SK-N-SH (cell line): ENCODE data around the gene UBFD1. TPM values are rescaled to one million over a fixed set of nuclear protein-coding genes. Genes with fewer than 3 reads are reported as not detected.

Source experiments
- CTCF ChIA-PET: fragments of 300-600, 350-600 bp; formaldehyde crosslinking; extraction: SDS; loops from one replicate; lab custom pipeline; 2021; lab: Yijun Ruan, JAX
- POLR2A ChIA-PET: fragments of 350-600 bp; sonication (Branson Sonifier 250); formaldehyde crosslinking; extraction: SDS; loops from one replicate; lab custom pipeline; 2020; ENCODE audit warnings: antibody characterized with exemption, inconsistent platforms; lab: Yijun Ruan, JAX
- DNase-seq: peaks from one replicate; pipeline ENCODE4 v3.0.0; 2012
- H2AFZ ChIP-seq: fragments of 200-600 bp; sonication (generic); 2 replicates; pipeline ENCODE4 v1.8.1; 2016; ENCODE audit warnings: antibody characterized with exemption, mild to moderate bottlenecking, low read depth
- H3F3A ChIP-seq: fragments of 200-600 bp; sonication (generic); replicated peaks from 2 replicates; pipeline ENCODE3; 2016; ENCODE audit warnings: antibody characterized with exemption, mild to moderate bottlenecking; ENCODE audit not compliant: insufficient read depth
- H3K27ac ChIP-seq, 2 experiments: fragments of 200-500 bp in 1 of 2; fragments of 200-600 bp in 1 of 2; sonication (Bioruptor generic) in 1 of 2; sonication (generic), shearing (Covaris generic) in 1 of 2; 2 replicates each; pipeline versions ENCODE4 v1.5.1 to v1.6.1; 2014 to 2016; ENCODE audit warnings: low read depth in 2 of 2, inconsistent platforms in 1 of 2, low read length in 1 of 2, mild to moderate bottlenecking in 1 of 2, mixed read lengths in 1 of 2
- H3K27me3 ChIP-seq: fragments of 200-600 bp; sonication (generic), shearing (Covaris generic); 2 replicates; pipeline ENCODE4 v1.6.1; 2016; ENCODE audit warnings: mixed run types; ENCODE audit not compliant: insufficient read depth
- H3K36me3 ChIP-seq, 2 experiments: fragments of 200-500 bp in 1 of 2; fragments of 200-600 bp in 1 of 2; sonication (Bioruptor generic) in 1 of 2; sonication (generic) in 1 of 2; replicated peaks in 1 of 2; 2 replicates each; pipeline versions ENCODE3 to v1.5.1; 2014 to 2016; ENCODE audit warnings: low read length in 1 of 2, mild to moderate bottlenecking in 1 of 2; ENCODE audit not compliant: insufficient read depth in 2 of 2, control insufficient read depth in 1 of 2
- H3K4me1 ChIP-seq, 2 experiments: fragments of 200-500 bp in 1 of 2; fragments of 200-600 bp in 1 of 2; sonication (Bioruptor generic) in 1 of 2; sonication (generic), shearing (Covaris generic) in 1 of 2; 2 replicates each; pipeline versions ENCODE4 v1.5.1 to v1.6.1; 2014 to 2016; ENCODE audit warnings: low read depth in 1 of 2, low read length in 1 of 2, mixed run types in 1 of 2; ENCODE audit not compliant: insufficient read depth in 2 of 2, control insufficient read depth in 1 of 2
- H3K4me2 ChIP-seq: fragments of 200-600 bp; sonication (generic), shearing (Covaris generic); 2 replicates; pipeline ENCODE4 v1.6.1; 2017; ENCODE audit warnings: mixed run types
- H3K4me3 ChIP-seq, 2 experiments: fragments of 200-500 bp in 1 of 2; fragments of 200-600 bp in 1 of 2; sonication (Bioruptor generic) in 1 of 2; sonication (generic), shearing (Covaris generic) in 1 of 2; 2 replicates each; pipeline versions ENCODE4 v1.5.1 to v1.8.1; 2014 to 2016; ENCODE audit warnings: low read depth in 2 of 2, inconsistent platforms in 1 of 2, low read length in 1 of 2, mild to moderate bottlenecking in 1 of 2, mixed read lengths in 1 of 2, moderate library complexity in 1 of 2
- H3K79me2 ChIP-seq: fragments of 200-600 bp; sonication (generic); 2 replicates; pipeline ENCODE4 v1.8.1; 2017; ENCODE audit warnings: mild to moderate bottlenecking; ENCODE audit not compliant: insufficient read depth
- H3K9ac ChIP-seq: fragments of 200-600 bp; sonication (generic); 2 replicates; pipeline ENCODE4 v1.6.1; 2017; ENCODE audit warnings: mixed run types
- H3K9me2 ChIP-seq: fragments of 200-600 bp; sonication (generic); 2 replicates; pipeline ENCODE4 v1.6.1; 2017; ENCODE audit warnings: mixed run types
- H3K9me3 ChIP-seq: fragments of 200-600 bp; sonication (generic); 2 replicates; pipeline ENCODE4 v1.6.1; 2017; ENCODE audit warnings: mixed run types, mild to moderate bottlenecking, moderate library complexity
- H4K20me1 ChIP-seq: fragments of 200-600 bp; sonication (generic); 2 replicates; pipeline ENCODE4 v1.6.1; 2017; ENCODE audit warnings: mild to moderate bottlenecking, mixed run types; ENCODE audit not compliant: insufficient read depth
- EZH2phosphoT487 ChIP-seq: fragments of 200-600 bp; sonication (generic); IDR thresholded peaks from 2 replicates; pipeline ENCODE4 v1.6.1; 2017; ENCODE audit warnings: low read depth, mixed run types, mild to moderate bottlenecking, antibody characterized with exemption, moderate library complexity, borderline replicate concordance
- FOSL2 ChIP-seq: IDR thresholded peaks from 2 replicates; pipeline ENCODE4 v1.4.0; 2012; ENCODE audit warnings: low read depth, mild to moderate bottlenecking, moderate library complexity, borderline replicate concordance
- FOXM1 ChIP-seq: IDR thresholded peaks from 2 replicates; pipeline ENCODE4 v1.4.0; 2012; ENCODE audit warnings: low read depth, mild to moderate bottlenecking
- NFIC ChIP-seq: IDR thresholded peaks from 2 replicates; pipeline ENCODE4 v1.4.0; 2012; ENCODE audit warnings: borderline replicate concordance
- NRF1 ChIP-seq: IDR thresholded peaks from 2 replicates; pipeline ENCODE4 v1.6.1; 2012; ENCODE audit warnings: low read depth, mild to moderate bottlenecking, low read length
- RFX5 ChIP-seq: IDR thresholded peaks from 2 replicates; pipeline ENCODE4 v1.6.1; 2012; ENCODE audit warnings: mild to moderate bottlenecking, improper control_type of control experiment, low read length
- SIN3A ChIP-seq: IDR thresholded peaks from 2 replicates; pipeline ENCODE4 v1.6.1; 2012; ENCODE audit warnings: low read depth, mild to moderate bottlenecking, low read length, moderate library complexity, borderline replicate concordance
- SMC3 ChIP-seq: IDR thresholded peaks from 2 replicates; pipeline ENCODE4 v1.6.1; 2012; ENCODE audit warnings: low read depth, low read length, improper control_type of control experiment
- TEAD4 ChIP-seq: IDR thresholded peaks from 2 replicates; pipeline ENCODE4 v1.4.0; 2012; ENCODE audit warnings: mild to moderate bottlenecking, borderline replicate concordance; ENCODE audit not compliant: insufficient read depth
- WGBS: methylation state at CpG from one replicate; pipeline ENCODE4 v1.1.6; 2017; ENCODE audit warnings: low lambda C conversion rate; 5-methylcytosine and 5-hydroxymethylcytosine counted together
- polyA plus RNA-seq, 3 experiments: library from polyadenylated mRNA; depleted of rRNA; stranded (reverse); fragments of >200 nt; gene quantifications; 2 replicates each; pipeline ENCODE4 v1.2.3, GENCODE V29; 2012
- TF ChIP-seq, protein P1 (sequence below): IDR thresholded peaks from 2 replicates; pipeline ENCODE4 v1.6.1; 2012; ENCODE audit warnings: mild to moderate bottlenecking, low read depth, low read length, moderate library complexity
- TF ChIP-seq, protein P2 (sequence below): IDR thresholded peaks from 2 replicates; pipeline ENCODE4 v1.4.0; 2012; ENCODE audit warnings: low read depth, borderline replicate concordance
- TF ChIP-seq, protein P3 (sequence below): fragments of 150-350 bp; IDR thresholded peaks from 2 replicates; pipeline ENCODE4 v1.6.1; 2016; ENCODE audit warnings: mild to moderate bottlenecking, low read depth, low read length
- TF ChIP-seq, protein P4 (sequence below): IDR thresholded peaks from 2 replicates; pipeline ENCODE4; 2012

UBFD1 gene
- polyA plus RNA-seq, 1 of the 3 experiments (the other 2 are of a cell fraction), result 66.1 TPM

DNA sequence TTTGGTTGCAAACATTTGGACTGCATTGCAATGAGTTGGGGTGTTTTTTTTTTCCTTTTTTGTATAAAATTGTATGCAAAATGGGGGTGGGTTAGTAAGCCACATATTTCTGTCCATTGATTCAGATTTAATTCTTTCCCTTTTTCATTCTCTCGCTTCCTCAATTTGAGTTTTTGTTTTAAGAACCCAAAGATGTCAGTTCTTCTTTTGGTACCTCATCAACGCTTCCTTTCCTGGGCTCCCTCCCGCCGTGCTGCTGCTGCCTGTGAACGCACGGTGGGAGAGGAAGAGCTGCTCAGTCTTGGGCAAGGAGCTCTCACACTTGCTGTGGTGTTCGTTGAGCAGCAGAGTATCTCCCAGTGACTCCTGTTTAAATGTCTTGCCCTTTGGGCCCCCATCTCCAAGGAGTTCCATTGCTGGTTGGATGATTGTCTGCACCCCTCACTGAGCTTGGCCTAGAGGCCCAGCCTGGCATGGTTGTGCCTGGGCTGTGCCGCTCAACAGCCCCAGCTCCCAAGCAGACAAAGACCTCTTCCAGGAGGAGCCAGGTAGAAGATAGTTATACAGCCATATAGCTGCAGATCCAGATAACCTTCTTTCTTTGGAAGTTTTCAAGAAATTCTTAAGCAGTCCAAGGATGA, 13.6 kb downstream of the UBFD1 start:
- Histone ChIP-seq H3K4me3 (no peak overlapping the region), H3F3A (peaks cover 12% of the 10 kb centered on the region), H3K27ac (no peak overlapping the region), H3K9me3 (no peaks in the 10 kb centered on the region), H3K36me3 (peaks cover 49 to 64% of the 10 kb centered on the region in 2 experiments), H2AFZ (no peak overlapping the region), H3K27me3 (no peaks in the 10 kb centered on the region), H3K9ac (no peak overlapping the region)
- ChIA-PET CTCF (no interaction called here), POLR2A (interaction anchor here (0.7 kb wide), 1 partner anchor 9 kb away, joined by 3 read pairs; no protein-coding TSS in a partner anchor)
- no peak for DNase-seq
- TF ChIP-seq SIN3A (no peak), EZH2phosphoT487 (no peak), RFX5 (no peak), SMC3 (no peak), FOXM1 (no peak), NRF1 (no peak), FOSL2 (no peak), NFIC (no peak), TEAD4 (no peak)
- TF ChIP-seq, protein P1, sequence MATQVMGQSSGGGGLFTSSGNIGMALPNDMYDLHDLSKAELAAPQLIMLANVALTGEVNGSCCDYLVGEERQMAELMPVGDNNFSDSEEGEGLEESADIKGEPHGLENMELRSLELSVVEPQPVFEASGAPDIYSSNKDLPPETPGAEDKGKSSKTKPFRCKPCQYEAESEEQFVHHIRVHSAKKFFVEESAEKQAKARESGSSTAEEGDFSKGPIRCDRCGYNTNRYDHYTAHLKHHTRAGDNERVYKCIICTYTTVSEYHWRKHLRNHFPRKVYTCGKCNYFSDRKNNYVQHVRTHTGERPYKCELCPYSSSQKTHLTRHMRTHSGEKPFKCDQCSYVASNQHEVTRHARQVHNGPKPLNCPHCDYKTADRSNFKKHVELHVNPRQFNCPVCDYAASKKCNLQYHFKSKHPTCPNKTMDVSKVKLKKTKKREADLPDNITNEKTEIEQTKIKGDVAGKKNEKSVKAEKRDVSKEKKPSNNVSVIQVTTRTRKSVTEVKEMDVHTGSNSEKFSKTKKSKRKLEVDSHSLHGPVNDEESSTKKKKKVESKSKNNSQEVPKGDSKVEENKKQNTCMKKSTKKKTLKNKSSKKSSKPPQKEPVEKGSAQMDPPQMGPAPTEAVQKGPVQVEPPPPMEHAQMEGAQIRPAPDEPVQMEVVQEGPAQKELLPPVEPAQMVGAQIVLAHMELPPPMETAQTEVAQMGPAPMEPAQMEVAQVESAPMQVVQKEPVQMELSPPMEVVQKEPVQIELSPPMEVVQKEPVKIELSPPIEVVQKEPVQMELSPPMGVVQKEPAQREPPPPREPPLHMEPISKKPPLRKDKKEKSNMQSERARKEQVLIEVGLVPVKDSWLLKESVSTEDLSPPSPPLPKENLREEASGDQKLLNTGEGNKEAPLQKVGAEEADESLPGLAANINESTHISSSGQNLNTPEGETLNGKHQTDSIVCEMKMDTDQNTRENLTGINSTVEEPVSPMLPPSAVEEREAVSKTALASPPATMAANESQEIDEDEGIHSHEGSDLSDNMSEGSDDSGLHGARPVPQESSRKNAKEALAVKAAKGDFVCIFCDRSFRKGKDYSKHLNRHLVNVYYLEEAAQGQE, result no peak
- TF ChIP-seq, protein P2, sequence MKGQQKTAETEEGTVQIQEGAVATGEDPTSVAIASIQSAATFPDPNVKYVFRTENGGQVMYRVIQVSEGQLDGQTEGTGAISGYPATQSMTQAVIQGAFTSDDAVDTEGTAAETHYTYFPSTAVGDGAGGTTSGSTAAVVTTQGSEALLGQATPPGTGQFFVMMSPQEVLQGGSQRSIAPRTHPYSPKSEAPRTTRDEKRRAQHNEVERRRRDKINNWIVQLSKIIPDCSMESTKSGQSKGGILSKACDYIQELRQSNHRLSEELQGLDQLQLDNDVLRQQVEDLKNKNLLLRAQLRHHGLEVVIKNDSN, result no peak
- TF ChIP-seq, protein P3, sequence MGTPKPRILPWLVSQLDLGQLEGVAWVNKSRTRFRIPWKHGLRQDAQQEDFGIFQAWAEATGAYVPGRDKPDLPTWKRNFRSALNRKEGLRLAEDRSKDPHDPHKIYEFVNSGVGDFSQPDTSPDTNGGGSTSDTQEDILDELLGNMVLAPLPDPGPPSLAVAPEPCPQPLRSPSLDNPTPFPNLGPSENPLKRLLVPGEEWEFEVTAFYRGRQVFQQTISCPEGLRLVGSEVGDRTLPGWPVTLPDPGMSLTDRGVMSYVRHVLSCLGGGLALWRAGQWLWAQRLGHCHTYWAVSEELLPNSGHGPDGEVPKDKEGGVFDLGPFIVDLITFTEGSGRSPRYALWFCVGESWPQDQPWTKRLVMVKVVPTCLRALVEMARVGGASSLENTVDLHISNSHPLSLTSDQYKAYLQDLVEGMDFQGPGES, result no peak
- TF ChIP-seq, protein P4, sequence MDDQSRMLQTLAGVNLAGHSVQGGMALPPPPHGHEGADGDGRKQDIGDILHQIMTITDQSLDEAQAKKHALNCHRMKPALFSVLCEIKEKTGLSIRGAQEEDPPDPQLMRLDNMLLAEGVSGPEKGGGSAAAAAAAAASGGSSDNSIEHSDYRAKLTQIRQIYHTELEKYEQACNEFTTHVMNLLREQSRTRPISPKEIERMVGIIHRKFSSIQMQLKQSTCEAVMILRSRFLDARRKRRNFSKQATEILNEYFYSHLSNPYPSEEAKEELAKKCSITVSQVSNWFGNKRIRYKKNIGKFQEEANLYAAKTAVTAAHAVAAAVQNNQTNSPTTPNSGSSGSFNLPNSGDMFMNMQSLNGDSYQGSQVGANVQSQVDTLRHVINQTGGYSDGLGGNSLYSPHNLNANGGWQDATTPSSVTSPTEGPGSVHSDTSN, result no peak
- TF ChIP-seq, all 33 proteins: peak for 0
- no peaks in the 10 kb centered on the region for H3K4me1 ChIP-seq
- H3K79me2 ChIP-seq, result 0 out of 2 replicates have a peak, but pooled peaks cover 9% of the 10 kb centered on the region
- 96% methylated on average over 8 of the region's 8 CpGs for WGBS
- no peaks in the 10 kb centered on the region for H3K9me2 ChIP-seq
- no peak overlapping the region for H3K4me2 ChIP-seq
- no peaks in the 10 kb centered on the region; the same call in 1 of the 2 replicates for H4K20me1 ChIP-seq
